ENCODE results near the gene ZNF230.

The ZNF230 gene

GRCh38 chr19:44050740-44051649, 48.2 kb downstream of the ZNF230 start:
- DNase-seq, result no peak

GRCh38 chr19:44051650-44052402, 49.1 kb downstream of the ZNF230 start, which contains the start of gene ZNF223:
Gene ZNF223 (plus strand): TSS chr19:44052036. CDS start chr19:44055177, 3,141 bp downstream.
- peak; percentile 89 to 96 for DNase-seq

DNA sequence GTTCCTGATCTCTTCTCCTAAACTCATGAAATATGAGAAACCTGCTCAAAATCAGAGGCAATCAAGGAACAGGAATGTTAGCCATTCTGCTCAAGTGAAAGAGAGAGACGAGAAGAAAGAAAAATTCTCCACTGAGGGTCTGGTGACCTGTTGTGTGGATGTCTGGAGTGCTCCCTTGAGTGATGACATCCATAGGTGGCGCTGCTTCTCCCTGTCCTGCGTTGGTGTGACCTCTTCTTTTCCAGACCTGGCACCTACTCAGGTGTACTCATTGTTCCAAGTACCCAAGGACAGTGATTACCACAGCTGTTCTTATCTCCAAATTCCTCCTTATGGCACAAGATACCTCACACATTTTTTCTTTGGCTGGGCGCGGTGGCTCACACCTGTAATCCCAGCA, 53.1 kb downstream of the ZNF230 start:
- DNase-seq, result no peak

GRCh38 chr19:44059229-44059628, 56.5 kb downstream of the ZNF230 start:
- no peak for DNase-seq

GRCh38 chr19:44061038-44061437, 58.3 kb downstream of the ZNF230 start:
- no peak for DNase-seq
